ENCODE results near the gene ZNF469. TPM values are rescaled to one million over a fixed set of nuclear protein-coding genes. Genes with fewer than 3 reads are reported as not detected.
A peak's percentile ranks its signal among the peaks of the same experiment; 100 is the strongest.

Gene ZNF469
- total RNA-seq, 3 donors from 2014 or later = 1.3 to 1.6 (median 1.3) TPM

GRCh38 chr16:88419790-88420189 is 37.0 kb downstream of the ZNF469 start:
- ATAC-seq (no peak), DNase-seq (no peak)
- Mint-ChIP-seq H3K4me3 (no peak overlapping the region), H3K27me3 (ENCODE audit: low read depth) (peaks cover 6% of the 10 kb centered on the region), H3K4me1 (ENCODE audit: low read depth) (no peaks in the 10 kb centered on the region), H3K36me3 (ENCODE audit: insufficient read depth) (no peaks in the 10 kb centered on the region), H3K9me3 (no peaks in the 10 kb centered on the region)

- H3K4me1 Mint-ChIP-seq (ENCODE audit: low read depth) = no peaks in the 10 kb centered on the region
- DNase-seq (no peak), ATAC-seq (no peak)
- no peak overlapping the region for H3K4me3 Mint-ChIP-seq
- peaks cover 6% of the 10 kb centered on the region for H3K27me3 Mint-ChIP-seq (ENCODE audit: low read depth)
- no peaks in the 10 kb centered on the region for H3K9me3 Mint-ChIP-seq
- no peaks in the 10 kb centered on the region for H3K36me3 Mint-ChIP-seq (ENCODE audit: insufficient read depth)
These were observed 37.7 kb downstream of the ZNF469 start for GRCh38 chr16:88420496-88420895.

- DNase-seq (no peak), ATAC-seq (no peak)
- Mint-ChIP-seq H3K4me1 (ENCODE audit: low read depth) (no peaks in the 10 kb centered on the region), H3K9me3 (no peaks in the 10 kb centered on the region), H3K36me3 (ENCODE audit: insufficient read depth) (no peaks in the 10 kb centered on the region), H3K27me3 (ENCODE audit: low read depth) (peaks cover 6% of the 10 kb centered on the region), H3K4me3 (no peak overlapping the region)
These were observed 38.5 kb downstream of the ZNF469 start for GRCh38 chr16:88421301-88421700.

- H3K4me3 Mint-ChIP-seq = no peak overlapping the region
- H3K36me3 Mint-ChIP-seq (ENCODE audit: insufficient read depth) = no peaks in the 10 kb centered on the region
- no peak for ATAC-seq
- H3K9me3 Mint-ChIP-seq = no peaks in the 10 kb centered on the region
- no peaks in the 10 kb centered on the region for H3K4me1 Mint-ChIP-seq (ENCODE audit: low read depth)
- DNase-seq = no peak
- peaks cover 4% of the 10 kb centered on the region for H3K27me3 Mint-ChIP-seq (ENCODE audit: low read depth)
These were observed 39.2 kb downstream of the ZNF469 start for GRCh38 chr16:88421871-88422433.

DNA sequence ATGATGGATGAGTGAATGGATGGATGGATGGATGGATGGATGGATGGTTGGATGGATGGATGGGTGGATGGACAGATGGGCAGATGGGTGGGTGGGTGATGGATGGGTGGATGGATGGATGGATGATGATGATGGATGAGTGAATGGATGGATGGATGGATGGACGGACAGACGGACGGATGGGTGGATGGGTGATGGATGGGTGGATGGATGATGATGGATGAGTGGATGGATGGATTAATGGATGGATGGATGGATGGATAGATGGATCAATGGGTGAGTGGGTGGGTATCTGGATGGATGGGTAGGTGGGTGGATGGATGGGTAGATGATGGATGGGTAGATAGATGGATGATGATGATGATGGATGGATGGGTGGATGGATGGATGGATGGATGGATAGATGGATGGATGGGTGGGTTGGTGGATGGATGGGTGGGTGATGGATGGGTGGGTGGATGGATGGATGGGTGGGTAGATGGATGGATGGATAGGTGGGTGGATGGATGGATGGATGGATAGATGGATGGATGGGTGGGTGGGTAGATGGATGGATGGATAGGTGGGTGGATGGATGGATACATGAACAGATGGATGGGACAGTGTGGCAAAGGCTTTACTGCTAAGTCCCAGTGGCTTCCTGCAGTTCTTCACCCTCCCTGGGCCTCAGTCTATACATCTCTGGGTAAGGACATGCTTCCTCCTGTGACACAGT is 40.1 kb downstream of the ZNF469 start:
- Mint-ChIP-seq H3K4me3 (no peak overlapping the region), H3K4me1 (ENCODE audit: low read depth) (no peaks in the 10 kb centered on the region)
- no peak for DNase-seq

DNA sequence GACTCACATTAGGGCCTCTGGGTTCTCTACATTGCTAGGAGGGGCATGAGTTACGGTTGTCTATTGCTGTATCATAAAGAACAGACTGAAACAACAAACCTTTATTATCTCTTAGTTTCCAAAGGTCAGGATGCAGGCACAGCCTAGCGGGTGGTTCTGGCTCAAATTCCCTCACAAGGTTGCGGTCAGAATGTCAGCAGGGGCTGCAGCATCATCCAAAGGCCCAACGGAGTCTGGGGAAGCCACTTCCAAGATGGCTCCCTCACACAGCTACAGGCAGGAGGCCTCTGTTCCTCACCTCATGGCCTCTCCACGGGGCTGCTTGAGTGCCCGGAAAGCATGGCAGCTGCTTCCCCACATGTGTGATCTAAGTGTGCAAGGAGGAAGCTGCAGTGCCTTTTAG is 40.7 kb downstream of the ZNF469 start:
- no peak overlapping the region for H3K4me3 Mint-ChIP-seq

More for the DNA sequence above, 40.1 kb downstream of the ZNF469 start:
- Mint-ChIP-seq H3K27me3 (ENCODE audit: low read depth) (peaks cover 4% of the 10 kb centered on the region), H3K9me3 (no peaks in the 10 kb centered on the region), H3K36me3 (ENCODE audit: insufficient read depth) (no peaks in the 10 kb centered on the region)
- no peak for ATAC-seq

GRCh38 chr16:88424587-88425235 is 42.0 kb downstream of the ZNF469 start:
- Mint-ChIP-seq H3K36me3 (ENCODE audit: insufficient read depth) (no peaks in the 10 kb centered on the region), H3K4me3 (no peak overlapping the region), H3K9me3 (no peaks in the 10 kb centered on the region), H3K27me3 (ENCODE audit: low read depth) (peaks cover under 1% of the 10 kb centered on the region), H3K4me1 (ENCODE audit: low read depth) (peaks cover 1% of the 10 kb centered on the region)
- ATAC-seq (no peak), DNase-seq (no peak)

More for the DNA sequence above, 40.7 kb downstream of the ZNF469 start:
- no peak for DNase-seq
- ATAC-seq = no peak
- Mint-ChIP-seq H3K27me3 (ENCODE audit: low read depth) (peaks cover 4% of the 10 kb centered on the region), H3K36me3 (ENCODE audit: insufficient read depth) (no peaks in the 10 kb centered on the region), H3K9me3 (no peaks in the 10 kb centered on the region), H3K4me1 (ENCODE audit: low read depth) (no peaks in the 10 kb centered on the region)

- peaks cover 2% of the 10 kb centered on the region for H3K27me3 Mint-ChIP-seq (ENCODE audit: low read depth)
- H3K4me1 Mint-ChIP-seq (ENCODE audit: low read depth) = peaks cover 3% of the 10 kb centered on the region
- H3K4me3 Mint-ChIP-seq = no peak overlapping the region
- no peaks in the 10 kb centered on the region for H3K9me3 Mint-ChIP-seq
- H3K36me3 Mint-ChIP-seq (ENCODE audit: insufficient read depth) = no peaks in the 10 kb centered on the region
- DNase-seq (no peak), ATAC-seq (no peak)
These were observed 43.3 kb downstream of the ZNF469 start for GRCh38 chr16:88426018-88426417.

- Mint-ChIP-seq H3K4me3 (no peak overlapping the region), H3K36me3 (ENCODE audit: insufficient read depth) (no peaks in the 10 kb centered on the region), H3K9me3 (no peaks in the 10 kb centered on the region), H3K27me3 (ENCODE audit: low read depth) (peaks cover 4% of the 10 kb centered on the region), H3K4me1 (ENCODE audit: low read depth) (peaks cover 10% of the 10 kb centered on the region)
- ATAC-seq (no peak), DNase-seq (no peak)
These were observed 44.6 kb downstream of the ZNF469 start for GRCh38 chr16:88427376-88427775.

DNA sequence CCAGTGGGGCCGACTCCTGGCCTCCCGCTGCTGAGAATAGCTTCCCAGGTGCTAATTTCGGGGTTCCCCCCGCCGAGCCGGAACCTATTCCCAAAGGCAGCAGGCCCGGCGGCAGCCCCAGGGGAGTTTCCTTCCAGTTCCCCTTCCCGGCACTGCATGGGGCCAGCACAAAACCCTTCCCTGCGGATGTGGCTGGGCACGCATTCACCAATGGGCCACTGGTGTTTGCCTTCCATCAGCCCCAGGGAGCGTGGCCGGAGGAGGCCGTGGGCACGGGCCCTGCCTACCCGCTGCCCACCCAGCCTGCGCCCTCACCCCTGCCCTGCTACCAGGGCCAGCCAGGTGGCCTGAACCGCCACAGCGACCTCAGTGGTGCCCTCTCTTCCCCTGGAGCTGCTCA is 45.4 kb downstream of the ZNF469 start:
- H3K4me1 Mint-ChIP-seq (ENCODE audit: low read depth) = peaks cover 10% of the 10 kb centered on the region
- peaks cover 4% of the 10 kb centered on the region for H3K27me3 Mint-ChIP-seq (ENCODE audit: low read depth)
- H3K4me3 Mint-ChIP-seq = no peak overlapping the region
- no peaks in the 10 kb centered on the region for H3K9me3 Mint-ChIP-seq
- ATAC-seq (no peak), DNase-seq (no peak)
- no peaks in the 10 kb centered on the region for H3K36me3 Mint-ChIP-seq (ENCODE audit: insufficient read depth)

GRCh38 chr16:88428616-88429386 is 46.0 kb downstream of the ZNF469 start:
- Mint-ChIP-seq H3K27me3 (ENCODE audit: low read depth) (peaks cover 4% of the 10 kb centered on the region), H3K4me3 (peak overlapping the region; percentile 50), H3K4me1 (ENCODE audit: low read depth) (peaks cover 10% of the 10 kb centered on the region), H3K9me3 (no peaks in the 10 kb centered on the region), H3K36me3 (ENCODE audit: insufficient read depth) (no peaks in the 10 kb centered on the region)
- DNase-seq (no peak), ATAC-seq (no peak)

- ATAC-seq (no peak), DNase-seq (no peak)
- H3K9me3 Mint-ChIP-seq = no peaks in the 10 kb centered on the region
- H3K4me1 Mint-ChIP-seq (ENCODE audit: low read depth) = peaks cover 10% of the 10 kb centered on the region
- peaks cover 4% of the 10 kb centered on the region for H3K27me3 Mint-ChIP-seq (ENCODE audit: low read depth)
- H3K4me3 Mint-ChIP-seq = peak overlapping the region; percentile 74
- no peaks in the 10 kb centered on the region for H3K36me3 Mint-ChIP-seq (ENCODE audit: insufficient read depth)
These were observed 46.8 kb downstream of the ZNF469 start for GRCh38 chr16:88429387-88430184.

DNA sequence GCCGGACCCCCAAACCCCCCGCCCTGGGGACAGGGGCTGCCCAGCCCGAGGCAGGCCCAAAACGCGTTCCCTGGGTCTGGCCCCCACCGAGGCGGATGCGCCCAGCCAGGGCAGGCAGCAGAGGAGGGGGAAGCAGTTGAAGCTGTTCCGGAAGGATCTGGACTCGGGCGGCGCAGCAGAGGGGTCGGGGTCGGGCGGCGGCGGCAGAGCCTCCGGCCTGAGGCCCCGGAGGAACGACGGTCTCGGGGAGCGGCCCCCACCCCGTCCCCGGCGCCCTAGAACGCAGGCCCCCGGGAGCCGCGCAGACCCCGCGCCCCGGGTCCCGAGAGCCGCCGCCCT is 47.4 kb downstream of the ZNF469 start:
- DNase-seq (no peak), ATAC-seq (peak; percentile 42 to 43)
- no peaks in the 10 kb centered on the region for H3K36me3 Mint-ChIP-seq (ENCODE audit: insufficient read depth)
- H3K9me3 Mint-ChIP-seq = no peaks in the 10 kb centered on the region
- H3K4me3 Mint-ChIP-seq = peak overlapping the region; percentile 74
- H3K27me3 Mint-ChIP-seq (ENCODE audit: low read depth) = peaks cover 4% of the 10 kb centered on the region
- H3K4me1 Mint-ChIP-seq (ENCODE audit: low read depth) = peaks cover 10% of the 10 kb centered on the region
